GM18511 (cell line): ENCODE measurements around the gene EMSY.

Experiments used
- ATAC-seq: cut with Tn5 transposase; IDR thresholded peaks from one replicate; pipeline ENCODE4 v1.9.1; 2021; ENCODE audit warnings: mild to moderate bottlenecking, moderate library complexity; ENCODE audit not compliant: unreplicated experiment

Gene EMSY

DNA sequence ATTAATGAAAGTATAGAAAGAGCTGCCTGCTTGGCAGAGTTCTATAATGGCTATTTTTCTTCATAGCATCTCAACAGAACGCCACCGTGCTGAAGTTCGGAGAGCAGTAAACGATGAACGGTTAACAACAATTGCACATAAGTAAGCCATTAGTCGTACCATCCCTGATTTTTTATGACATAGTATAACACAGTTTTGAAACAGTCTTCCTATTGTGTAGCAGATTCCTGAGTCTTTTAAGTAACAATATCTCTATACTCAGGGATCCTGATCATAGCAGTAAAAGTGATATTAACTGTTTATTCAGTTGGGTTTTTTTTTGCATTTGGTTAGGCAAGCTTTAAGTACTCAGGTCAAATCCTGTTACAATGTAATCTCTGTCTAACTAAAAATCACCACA is 8.4 kb downstream of the EMSY start:
- ATAC-seq = no peak

DNA sequence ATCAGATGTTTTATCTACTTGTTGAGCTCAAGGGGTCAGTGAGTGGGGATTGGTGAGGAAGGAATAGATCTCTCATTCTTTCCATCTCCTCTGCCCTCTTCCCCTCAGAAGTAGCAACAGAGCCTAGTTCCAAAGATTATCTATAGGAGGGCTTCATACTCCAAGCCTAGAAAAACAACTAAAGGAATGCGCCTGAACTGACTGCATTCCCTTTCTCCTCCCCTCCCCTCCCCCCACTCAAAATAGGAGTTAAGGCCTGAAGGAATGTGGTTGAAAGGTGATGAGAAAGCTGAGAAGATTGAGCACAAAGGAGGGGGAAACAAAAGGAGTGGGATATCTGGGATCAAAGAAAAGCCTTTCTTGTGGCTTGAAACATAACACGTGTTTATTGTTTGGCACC is 10.5 kb downstream of the EMSY start:
- no peak for ATAC-seq

GRCh38 chr11:76455931-76456330 is 11.1 kb downstream of the EMSY start:
- no peak for ATAC-seq

GRCh38 chr11:76456571-76456970 is 11.8 kb downstream of the EMSY start:
- no peak for ATAC-seq

GRCh38 chr11:76459299-76459698 is 14.5 kb downstream of the EMSY start:
- no peak for ATAC-seq

DNA sequence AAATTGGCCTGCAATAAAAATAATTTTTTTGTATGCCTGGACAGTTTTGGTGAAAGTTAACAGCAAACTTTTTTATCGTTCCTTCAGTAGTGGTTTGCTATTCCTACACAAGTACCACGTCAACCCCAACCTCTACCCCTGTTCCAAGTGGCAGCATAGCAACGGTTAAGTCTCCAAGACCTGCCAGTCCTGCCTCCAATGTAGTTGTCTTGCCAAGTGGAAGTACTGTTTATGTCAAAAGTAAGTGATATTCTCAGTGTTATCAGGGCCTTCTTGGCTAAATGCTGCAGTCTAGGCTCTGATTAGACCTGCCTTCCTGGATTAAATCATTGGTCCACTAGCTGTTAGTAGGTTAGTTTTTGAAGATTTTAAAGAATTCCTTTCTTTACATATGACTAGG is 15.0 kb downstream of the EMSY start:
- no peak for ATAC-seq

DNA sequence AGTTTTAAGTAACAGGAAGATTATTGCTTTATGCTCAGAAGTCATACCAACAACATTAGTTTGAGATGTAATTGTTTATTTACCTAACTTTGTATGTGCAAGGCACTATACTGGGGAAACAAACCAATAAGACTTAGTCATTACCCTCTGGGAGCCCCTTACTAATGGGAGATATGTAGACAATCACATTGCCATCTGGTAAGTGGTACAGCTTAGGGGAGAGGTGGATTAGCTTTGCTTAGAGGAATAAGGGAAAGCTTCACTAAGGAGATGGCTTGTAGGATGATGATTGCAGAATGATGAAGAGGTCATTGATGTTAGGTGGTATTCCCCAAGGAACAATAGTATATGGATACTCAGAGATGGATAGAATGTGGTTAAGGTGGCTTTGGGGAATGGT is 17.5 kb downstream of the EMSY start:
- ATAC-seq = no peak

GRCh38 chr11:76465701-76466100 is 20.9 kb downstream of the EMSY start:
- ATAC-seq = no peak

DNA sequence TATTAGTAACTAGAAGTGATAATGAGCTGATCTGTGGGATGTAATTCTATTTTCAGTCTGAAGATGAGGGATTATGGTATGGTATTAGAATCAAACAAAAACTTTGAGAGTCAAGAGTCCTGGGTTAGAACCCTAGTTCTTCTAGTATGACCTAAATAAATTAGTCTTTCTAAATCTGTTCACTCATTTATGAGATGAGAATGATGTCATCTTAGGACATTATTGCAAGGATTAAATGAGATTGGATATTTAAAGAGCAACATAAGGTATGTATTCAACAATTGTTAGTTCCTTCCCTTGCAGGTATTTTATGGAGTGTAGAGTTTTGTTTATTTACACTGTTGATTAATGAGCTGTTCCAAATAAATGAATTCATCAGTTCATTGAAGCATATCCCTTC is 21.8 kb downstream of the EMSY start:
- no peak for ATAC-seq

DNA sequence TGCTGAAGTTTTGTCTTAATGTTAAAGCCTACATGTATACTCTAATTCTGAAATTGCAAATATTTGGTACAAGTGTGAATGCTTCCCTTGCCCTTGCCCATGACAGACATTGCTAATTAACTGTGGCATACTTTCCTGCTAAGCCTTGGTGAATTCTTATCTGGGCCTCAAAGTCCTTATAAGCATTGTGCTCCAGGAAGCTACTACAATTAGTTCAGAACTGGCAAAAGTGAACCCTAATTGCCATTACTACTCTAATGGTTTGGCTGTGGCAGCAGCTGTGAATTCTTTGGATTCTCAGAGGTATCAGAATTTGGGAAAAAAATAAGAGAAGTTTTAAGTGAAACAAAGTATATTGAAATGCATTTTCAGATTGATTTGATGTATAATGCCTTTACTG is 24.3 kb downstream of the EMSY start:
- no peak for ATAC-seq

- ATAC-seq = no peak
These were observed 26.6 kb downstream of the EMSY start for GRCh38 chr11:76471382-76471781.

GRCh38 chr11:76480241-76480640 is 35.4 kb downstream of the EMSY start:
- no peak for ATAC-seq

- no peak for ATAC-seq
These were observed 46.8 kb downstream of the EMSY start for GRCh38 chr11:76491644-76492043.

DNA sequence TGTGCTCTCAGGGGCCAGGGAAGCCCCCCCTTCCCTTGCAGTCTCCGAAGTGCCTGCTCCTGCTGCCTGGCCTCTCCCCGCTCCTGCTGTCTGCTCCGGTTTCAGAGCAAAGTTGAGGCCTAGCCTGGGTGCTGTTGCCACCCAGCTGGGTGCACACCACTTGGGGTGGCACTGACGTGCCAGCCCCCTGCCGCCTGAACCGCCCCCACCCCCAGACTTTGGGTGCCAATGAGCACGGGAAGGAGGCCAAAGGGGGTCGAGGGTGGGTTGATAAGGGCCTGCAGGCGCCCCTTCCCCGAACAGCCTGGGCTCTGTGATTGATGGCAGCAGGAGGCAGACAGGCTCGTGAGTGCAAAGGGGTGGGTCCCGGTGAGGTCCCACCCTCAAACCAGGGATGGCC is 48.2 kb downstream of the EMSY start:
- no peak for ATAC-seq

- no peak for ATAC-seq
These were observed 49.1 kb downstream of the EMSY start for GRCh38 chr11:76493626-76494539.

GRCh38 chr11:76495019-76495418 is 50.2 kb downstream of the EMSY start:
- no peak for ATAC-seq

- no peak for ATAC-seq
These were observed 51.4 kb downstream of the EMSY start for GRCh38 chr11:76496174-76496573.

GRCh38 chr11:76501526-76502202 is 56.8 kb downstream of the EMSY start:
- no peak for ATAC-seq

DNA sequence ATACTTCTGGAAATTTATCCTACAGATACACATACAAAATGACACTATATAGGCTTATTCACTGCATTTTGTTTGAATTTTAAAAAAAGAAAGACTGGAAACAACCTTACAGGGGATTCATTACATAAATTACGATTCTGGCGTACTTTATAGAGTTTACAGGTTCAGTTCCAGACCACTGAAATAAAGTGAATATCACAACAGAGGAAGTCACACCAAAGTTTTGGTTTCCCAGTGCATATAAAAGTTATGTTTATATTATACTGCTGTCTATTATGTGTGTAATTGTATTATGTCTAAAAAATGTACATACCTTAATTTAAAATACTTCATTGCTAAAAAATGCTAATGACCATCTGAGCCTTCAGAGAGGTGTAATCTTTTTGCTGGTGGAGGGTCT is 62.0 kb downstream of the EMSY start:
- ATAC-seq = no peak

DNA sequence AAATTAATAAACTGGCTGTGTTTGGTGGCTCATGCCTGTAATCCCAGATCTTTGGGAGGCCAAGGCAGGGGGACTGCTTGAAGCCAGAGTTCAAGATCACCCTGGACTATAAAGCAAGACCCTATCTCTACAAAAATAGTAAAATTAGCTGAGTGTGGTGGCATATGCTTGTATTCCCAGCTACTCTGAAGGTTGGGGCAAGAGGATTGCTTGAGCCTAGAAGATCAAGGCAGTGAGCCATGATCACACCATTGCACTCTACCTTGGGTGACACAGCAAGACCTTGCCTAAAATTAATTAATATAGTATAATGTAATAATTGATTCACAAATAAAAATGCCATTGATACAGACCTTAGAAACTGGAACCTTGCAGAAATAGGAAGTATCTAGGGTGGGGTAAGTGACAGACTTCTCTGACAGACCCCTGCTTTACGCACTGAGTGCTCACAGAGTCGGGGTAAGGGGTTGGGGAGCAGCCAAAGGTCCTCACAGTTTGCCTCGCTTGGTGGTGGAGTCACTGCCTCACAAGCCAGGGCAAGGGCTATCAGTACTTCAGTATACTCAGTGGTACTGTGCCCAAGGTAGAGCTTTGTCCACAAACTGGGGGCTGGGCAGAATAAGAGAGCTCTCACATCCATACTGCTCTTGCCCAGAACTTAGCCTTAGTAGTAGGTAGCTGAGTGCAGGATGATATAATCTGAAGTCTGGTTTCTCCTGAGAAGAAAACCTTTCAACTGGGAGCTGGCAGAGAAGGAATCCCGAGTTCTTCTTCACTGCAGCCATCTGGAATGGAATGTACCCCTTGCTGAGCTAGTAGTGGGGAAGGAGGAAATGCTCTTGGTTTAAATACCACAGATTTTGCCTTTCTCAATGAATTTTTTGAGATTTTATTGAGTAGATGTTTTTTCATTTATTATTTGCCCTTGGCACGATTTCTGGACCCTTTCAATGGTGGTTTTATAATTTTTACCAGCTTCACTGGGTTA is 65.5 kb downstream of the EMSY start:
- ATAC-seq = no peak
